SU-DHL-6 (cell line): ENCODE measurements around the gene ANO10.

Experiments
- EZH2phosphoT487 ChIP-seq: fragments of 200-600 bp; sonication (generic), shearing (Covaris generic); conservative IDR thresholded peaks from 2 replicates; pipeline ENCODE4 v1.6.1; 2018; ENCODE audit warnings: mild to moderate bottlenecking, antibody characterized with exemption, low read length, moderate library complexity, mixed read lengths
- TF ChIP-seq, protein P1 (sequence below): fragments of 200-600 bp; sonication (generic); IDR thresholded peaks from one replicate; pipeline ENCODE4 v1.5.1; 2017; ENCODE audit warnings: antibody characterized with exemption, mild to moderate bottlenecking, low read length, moderate library complexity; ENCODE audit not compliant: insufficient read depth, poor library complexity, severe bottlenecking

DNA sequence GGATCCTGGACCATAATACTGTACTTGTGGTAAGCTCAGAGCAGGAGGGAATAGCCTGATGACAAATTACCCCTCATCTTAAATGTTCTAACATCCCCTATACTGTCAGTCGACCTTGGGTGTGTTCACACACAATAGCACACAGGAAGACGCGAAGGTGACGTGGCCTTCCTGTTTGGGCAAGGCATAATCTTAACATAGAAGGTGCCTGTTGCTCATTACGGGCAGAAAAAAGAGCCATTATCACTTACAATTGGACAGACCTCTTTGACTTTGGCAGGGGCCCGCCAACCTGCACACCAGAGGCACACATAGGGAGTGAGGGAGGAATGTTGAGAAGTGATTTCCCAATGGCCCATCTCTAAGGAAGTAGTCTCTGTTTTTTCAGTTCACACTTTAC, 144.2 kb downstream of the ANO10 start:
- TF ChIP-seq, protein P1, sequence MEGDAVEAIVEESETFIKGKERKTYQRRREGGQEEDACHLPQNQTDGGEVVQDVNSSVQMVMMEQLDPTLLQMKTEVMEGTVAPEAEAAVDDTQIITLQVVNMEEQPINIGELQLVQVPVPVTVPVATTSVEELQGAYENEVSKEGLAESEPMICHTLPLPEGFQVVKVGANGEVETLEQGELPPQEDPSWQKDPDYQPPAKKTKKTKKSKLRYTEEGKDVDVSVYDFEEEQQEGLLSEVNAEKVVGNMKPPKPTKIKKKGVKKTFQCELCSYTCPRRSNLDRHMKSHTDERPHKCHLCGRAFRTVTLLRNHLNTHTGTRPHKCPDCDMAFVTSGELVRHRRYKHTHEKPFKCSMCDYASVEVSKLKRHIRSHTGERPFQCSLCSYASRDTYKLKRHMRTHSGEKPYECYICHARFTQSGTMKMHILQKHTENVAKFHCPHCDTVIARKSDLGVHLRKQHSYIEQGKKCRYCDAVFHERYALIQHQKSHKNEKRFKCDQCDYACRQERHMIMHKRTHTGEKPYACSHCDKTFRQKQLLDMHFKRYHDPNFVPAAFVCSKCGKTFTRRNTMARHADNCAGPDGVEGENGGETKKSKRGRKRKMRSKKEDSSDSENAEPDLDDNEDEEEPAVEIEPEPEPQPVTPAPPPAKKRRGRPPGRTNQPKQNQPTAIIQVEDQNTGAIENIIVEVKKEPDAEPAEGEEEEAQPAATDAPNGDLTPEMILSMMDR: no peak
- TF ChIP-seq EZH2phosphoT487: no peak
